ENCODE data around the gene CHST8.

DNA sequence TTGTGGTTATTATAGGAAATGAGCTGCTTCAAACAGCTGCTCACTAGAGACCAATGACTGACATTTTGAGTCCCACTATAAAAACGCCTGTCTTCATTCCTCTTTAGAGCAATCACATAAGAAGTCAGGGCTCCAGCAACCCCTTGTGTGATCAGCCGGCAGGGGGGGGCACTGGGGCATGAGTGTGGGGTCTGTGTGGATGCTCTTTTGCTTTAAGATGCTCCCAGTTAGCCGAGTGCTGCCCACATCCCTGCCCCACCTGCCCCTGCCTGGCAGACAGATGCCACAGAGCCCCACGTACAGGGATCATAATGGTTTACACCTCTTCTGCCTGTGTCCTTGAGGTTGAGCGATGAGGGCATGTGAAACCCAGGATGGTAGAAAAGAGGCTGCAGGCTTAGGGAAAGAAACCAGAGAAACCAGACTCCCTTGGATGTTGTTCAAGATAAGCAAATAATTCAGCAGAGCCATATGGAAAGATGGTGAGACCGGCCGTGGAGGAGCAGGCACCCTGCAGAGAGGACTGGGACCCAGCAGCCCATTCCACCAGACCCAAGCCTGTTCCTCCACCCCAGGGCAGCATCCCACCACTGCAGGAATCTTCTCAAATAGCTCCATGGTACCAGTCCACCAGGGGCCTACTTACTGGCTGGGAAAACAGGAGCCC is 55.4 kb downstream of the CHST8 start:
- TF ChIP-seq, protein P1, sequence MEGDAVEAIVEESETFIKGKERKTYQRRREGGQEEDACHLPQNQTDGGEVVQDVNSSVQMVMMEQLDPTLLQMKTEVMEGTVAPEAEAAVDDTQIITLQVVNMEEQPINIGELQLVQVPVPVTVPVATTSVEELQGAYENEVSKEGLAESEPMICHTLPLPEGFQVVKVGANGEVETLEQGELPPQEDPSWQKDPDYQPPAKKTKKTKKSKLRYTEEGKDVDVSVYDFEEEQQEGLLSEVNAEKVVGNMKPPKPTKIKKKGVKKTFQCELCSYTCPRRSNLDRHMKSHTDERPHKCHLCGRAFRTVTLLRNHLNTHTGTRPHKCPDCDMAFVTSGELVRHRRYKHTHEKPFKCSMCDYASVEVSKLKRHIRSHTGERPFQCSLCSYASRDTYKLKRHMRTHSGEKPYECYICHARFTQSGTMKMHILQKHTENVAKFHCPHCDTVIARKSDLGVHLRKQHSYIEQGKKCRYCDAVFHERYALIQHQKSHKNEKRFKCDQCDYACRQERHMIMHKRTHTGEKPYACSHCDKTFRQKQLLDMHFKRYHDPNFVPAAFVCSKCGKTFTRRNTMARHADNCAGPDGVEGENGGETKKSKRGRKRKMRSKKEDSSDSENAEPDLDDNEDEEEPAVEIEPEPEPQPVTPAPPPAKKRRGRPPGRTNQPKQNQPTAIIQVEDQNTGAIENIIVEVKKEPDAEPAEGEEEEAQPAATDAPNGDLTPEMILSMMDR (IDR thresholded peaks at IDR 0.05) = no peak
- no peak for TF ChIP-seq POLR2A (IDR thresholded peaks at IDR 0.05)
- TF ChIP-seq POLR2AphosphoS5 (IDR thresholded peaks at IDR 0.05; ENCODE audit: insufficient read depth in 1 of 2, low read depth in 1 of 2) = no peak
